ENCODE data around the gene USP48.

Gene USP48

DNA sequence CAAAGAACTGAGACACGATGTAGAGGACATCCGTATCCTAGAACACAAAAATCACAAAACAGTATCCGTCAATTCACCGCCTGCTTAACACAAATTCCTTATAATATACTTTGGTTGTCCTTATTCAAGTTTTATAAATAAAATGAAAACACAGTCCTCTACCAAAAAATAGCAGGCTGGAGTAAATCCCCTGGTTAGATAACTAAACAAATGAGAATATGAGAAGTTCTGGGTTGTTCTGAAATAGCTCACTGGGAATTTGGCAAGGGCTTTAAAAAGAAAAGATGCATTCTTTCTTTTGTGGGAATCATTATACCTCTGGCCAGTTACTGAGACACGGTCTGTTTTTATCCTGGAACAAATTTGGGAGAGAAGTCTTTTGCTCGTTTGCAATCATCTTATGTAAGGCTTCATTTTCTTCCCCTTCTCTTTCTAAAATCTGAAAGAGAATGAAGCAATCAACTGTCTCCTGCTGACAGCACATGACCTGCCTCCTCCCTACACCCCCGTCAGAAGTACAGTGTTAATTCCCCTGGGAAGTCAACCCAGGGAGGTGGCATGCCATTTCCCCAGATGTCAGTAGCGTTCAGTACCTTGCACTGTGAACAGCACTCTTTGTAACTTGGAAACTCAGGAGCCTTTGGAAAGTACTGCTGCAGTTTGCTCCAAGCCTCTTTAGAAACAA, 76.7 kb downstream of the USP48 start (continued):
- TF ChIP-seq MEIS1 (CRISPR knock-in tag; IDR thresholded peaks at IDR 0.05; ENCODE audit: borderline replicate concordance) (no peak), GLI2 (tag by site-specific recombination; IDR thresholded peaks at IDR 0.05; ENCODE audit: borderline replicate concordance, low read depth) (no peak), HOXD13 (CRISPR knock-in tag; IDR thresholded peaks at IDR 0.05; ENCODE audit: borderline replicate concordance) (no peak), ZNF677 (tag by site-specific recombination; IDR thresholded peaks at IDR 0.05) (no peak)
- TF ChIP-seq, protein P1, sequence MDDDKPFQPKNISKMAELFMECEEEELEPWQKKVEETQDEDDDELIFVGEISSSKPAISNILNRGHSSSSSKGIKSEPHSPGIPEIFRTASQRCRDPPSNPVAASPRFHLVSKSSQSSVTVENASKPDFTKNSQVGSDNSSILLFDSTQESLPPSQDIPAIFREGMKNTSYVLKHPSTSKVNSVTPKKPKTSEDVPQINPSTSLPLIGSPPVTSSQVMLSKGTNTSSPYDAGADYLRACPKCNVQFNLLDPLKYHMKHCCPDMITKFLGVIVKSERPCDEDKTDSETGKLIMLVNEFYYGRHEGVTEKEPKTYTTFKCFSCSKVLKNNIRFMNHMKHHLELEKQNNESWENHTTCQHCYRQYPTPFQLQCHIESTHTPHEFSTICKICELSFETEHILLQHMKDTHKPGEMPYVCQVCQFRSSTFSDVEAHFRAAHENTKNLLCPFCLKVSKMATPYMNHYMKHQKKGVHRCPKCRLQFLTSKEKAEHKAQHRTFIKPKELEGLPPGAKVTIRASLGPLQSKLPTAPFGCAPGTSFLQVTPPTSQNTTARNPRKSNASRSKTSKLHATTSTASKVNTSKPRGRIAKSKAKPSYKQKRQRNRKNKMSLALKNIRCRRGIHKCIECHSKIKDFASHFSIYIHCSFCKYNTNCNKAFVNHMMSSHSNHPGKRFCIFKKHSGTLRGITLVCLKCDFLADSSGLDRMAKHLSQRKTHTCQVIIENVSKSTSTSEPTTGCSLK (tag by site-specific recombination; IDR thresholded peaks at IDR 0.05) = no peak

GRCh38 chr1:21705303-21705980, 77.5 kb downstream of the USP48 start:
- ChIA-PET CTCF (no interaction called here), POLR2A (no interaction called here)
- H3K36me3 ChIP-seq (ENCODE audit: control insufficient read depth in 2 of 2, insufficient read depth in 1 of 2, low read length in 2 of 2) = peaks cover 13 to 67% of the 10 kb centered on the region in 2 experiments
- no peak overlapping the region for H3K27ac ChIP-seq (ENCODE audit: extremely low read depth, low read depth, low read length)
- no peak overlapping the region for H3K4me3 ChIP-seq (ENCODE audit: low read depth, low read length)
- no peaks in the 10 kb centered on the region for H3K4me1 ChIP-seq (ENCODE audit: control insufficient read depth, insufficient read depth, low read length)
- TF ChIP-seq, protein P2, sequence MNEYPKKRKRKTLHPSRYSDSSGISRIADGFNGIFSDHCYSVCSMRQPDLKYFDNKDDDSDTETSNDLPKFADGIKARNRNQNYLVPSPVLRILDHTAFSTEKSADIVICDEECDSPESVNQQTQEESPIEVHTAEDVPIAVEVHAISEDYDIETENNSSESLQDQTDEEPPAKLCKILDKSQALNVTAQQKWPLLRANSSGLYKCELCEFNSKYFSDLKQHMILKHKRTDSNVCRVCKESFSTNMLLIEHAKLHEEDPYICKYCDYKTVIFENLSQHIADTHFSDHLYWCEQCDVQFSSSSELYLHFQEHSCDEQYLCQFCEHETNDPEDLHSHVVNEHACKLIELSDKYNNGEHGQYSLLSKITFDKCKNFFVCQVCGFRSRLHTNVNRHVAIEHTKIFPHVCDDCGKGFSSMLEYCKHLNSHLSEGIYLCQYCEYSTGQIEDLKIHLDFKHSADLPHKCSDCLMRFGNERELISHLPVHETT (tag by site-specific recombination; IDR thresholded peaks at IDR 0.05) = no peak
- TF ChIP-seq ZNF473 (tag by site-specific recombination; IDR thresholded peaks at IDR 0.05) = no peak
- no peaks in the 10 kb centered on the region for H3K9me3 ChIP-seq (ENCODE audit: control insufficient read depth, insufficient read depth, low read depth, low read length)

DNA sequence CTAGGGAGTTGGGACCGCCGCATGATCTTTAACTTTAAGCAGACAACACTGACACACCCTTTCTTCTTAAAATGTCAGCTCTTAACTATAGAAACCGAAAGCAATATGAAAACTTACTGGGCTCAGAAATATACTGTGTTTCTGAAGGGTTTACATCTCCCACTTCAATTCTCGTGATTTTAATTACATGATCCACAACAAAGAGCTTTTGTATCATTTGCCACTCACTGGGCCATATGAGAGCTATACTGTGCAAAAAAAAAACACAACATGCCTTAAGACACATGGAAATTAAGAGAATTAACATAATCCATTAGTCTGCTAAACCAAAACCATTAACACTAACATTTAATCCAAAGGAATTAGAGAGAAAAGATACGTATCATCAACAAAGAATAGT, 78.8 kb downstream of the USP48 start:
- Histone ChIP-seq H3K9me3 (ENCODE audit: control insufficient read depth, insufficient read depth, low read depth, low read length) (no peaks in the 10 kb centered on the region), H3K4me3 (ENCODE audit: low read depth, low read length) (no peak overlapping the region), H3K36me3 (ENCODE audit: control insufficient read depth in 2 of 2, insufficient read depth in 1 of 2, low read length in 2 of 2) (peaks cover 13 to 75% of the 10 kb centered on the region in 2 experiments), H3K27ac (ENCODE audit: extremely low read depth, low read depth, low read length) (no peak overlapping the region), H3K4me1 (ENCODE audit: control insufficient read depth, insufficient read depth, low read length) (no peaks in the 10 kb centered on the region)
- ChIA-PET POLR2A (no interaction called here), CTCF (interaction anchor here (0.6 to 2.0 kb wide), 10 partner anchors 20 to 944 kb away, joined by 3 to 9 read pairs (median 4); partner anchors contain the start of gene USP48)
- TF ChIP-seq ZFHX2 (tag by site-specific recombination; conservative IDR thresholded peaks at IDR 0.05) (no peak), FEZF1 (tag by site-specific recombination; IDR thresholded peaks at IDR 0.05) (no peak), ZNF16 (tag by site-specific recombination; IDR thresholded peaks at IDR 0.05; ENCODE audit: low read depth) (no peak), ZNF335 (tag by site-specific recombination; conservative IDR thresholded peaks at IDR 0.05) (no peak), ZBTB1 (tag by site-specific recombination; IDR thresholded peaks at IDR 0.05) (no peak), SP3 (tag by site-specific recombination; IDR thresholded peaks at IDR 0.05) (no peak), RBAK (tag by site-specific recombination; IDR thresholded peaks at IDR 0.05) (no peak), ZBTB8A (tag by site-specific recombination; IDR thresholded peaks at IDR 0.05) (no peak), ZNF660 (tag by site-specific recombination; IDR thresholded peaks at IDR 0.05) (no peak), ZBTB48 (tag by site-specific recombination; IDR thresholded peaks at IDR 0.05) (no peak), MEIS1 (CRISPR knock-in tag; IDR thresholded peaks at IDR 0.05; ENCODE audit: borderline replicate concordance) (no peak), ZNF629 (tag by site-specific recombination; IDR thresholded peaks at IDR 0.05) (no peak), ZNF26 (tag by site-specific recombination; IDR thresholded peaks at IDR 0.05) (no peak), MYNN (tag by site-specific recombination; IDR thresholded peaks at IDR 0.05; ENCODE audit: borderline replicate concordance) (no peak), ZNF266 (tag by site-specific recombination; IDR thresholded peaks at IDR 0.05; ENCODE audit: low read depth) (no peak)
- TF ChIP-seq, protein P3, sequence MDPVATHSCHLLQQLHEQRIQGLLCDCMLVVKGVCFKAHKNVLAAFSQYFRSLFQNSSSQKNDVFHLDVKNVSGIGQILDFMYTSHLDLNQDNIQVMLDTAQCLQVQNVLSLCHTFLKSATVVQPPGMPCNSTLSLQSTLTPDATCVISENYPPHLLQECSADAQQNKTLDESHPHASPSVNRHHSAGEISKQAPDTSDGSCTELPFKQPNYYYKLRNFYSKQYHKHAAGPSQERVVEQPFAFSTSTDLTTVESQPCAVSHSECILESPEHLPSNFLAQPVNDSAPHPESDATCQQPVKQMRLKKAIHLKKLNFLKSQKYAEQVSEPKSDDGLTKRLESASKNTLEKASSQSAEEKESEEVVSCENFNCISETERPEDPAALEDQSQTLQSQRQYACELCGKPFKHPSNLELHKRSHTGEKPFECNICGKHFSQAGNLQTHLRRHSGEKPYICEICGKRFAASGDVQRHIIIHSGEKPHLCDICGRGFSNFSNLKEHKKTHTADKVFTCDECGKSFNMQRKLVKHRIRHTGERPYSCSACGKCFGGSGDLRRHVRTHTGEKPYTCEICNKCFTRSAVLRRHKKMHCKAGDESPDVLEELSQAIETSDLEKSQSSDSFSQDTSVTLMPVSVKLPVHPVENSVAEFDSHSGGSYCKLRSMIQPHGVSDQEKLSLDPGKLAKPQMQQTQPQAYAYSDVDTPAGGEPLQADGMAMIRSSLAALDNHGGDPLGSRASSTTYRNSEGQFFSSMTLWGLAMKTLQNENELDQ (tag by site-specific recombination; IDR thresholded peaks at IDR 0.05; ENCODE audit: low read depth) = no peak
- TF ChIP-seq, protein P2 (tag by site-specific recombination; IDR thresholded peaks at IDR 0.05) = no peak
